Measurements from ENCODE around the gene SLC25A45.

The SLC25A45 gene

GRCh38 chr11:65390099-65390941 is 7.9 kb upstream of the SLC25A45 start:
- TF ChIP-seq REST (IDR thresholded peaks at IDR 0.05; ENCODE audit: insufficient replicate concordance, low read depth) (no peak), POLR2AphosphoS5 (IDR thresholded peaks at IDR 0.05; ENCODE audit: low read depth) (no peak), GABPA (IDR thresholded peaks at IDR 0.05; ENCODE audit: low read depth) (no peak), CTCF (IDR thresholded peaks at IDR 0.05; ENCODE audit: insufficient read depth, low read length) (no peak), SPI1 (IDR thresholded peaks at IDR 0.05; ENCODE audit: borderline replicate concordance, low read depth) (no peak)
- no peak for DNase-seq (ENCODE audit: low read depth in 1 of 2, low spot score in 1 of 2)
- no peak overlapping the region for H3K4me3 ChIP-seq (replicated peaks; ENCODE audit: insufficient read depth, low read length)
- no peak overlapping the region for H3K27ac ChIP-seq (replicated peaks)
- H3K27me3 ChIP-seq (ENCODE audit: insufficient read depth, poor library complexity, severe bottlenecking) = no peaks in the 10 kb centered on the region

- DNase-seq (ENCODE audit: low read depth in 1 of 2, low spot score in 1 of 2) = no peak
- H3K27ac ChIP-seq (replicated peaks) = no peak overlapping the region
- TF ChIP-seq POLR2AphosphoS5 (IDR thresholded peaks at IDR 0.05; ENCODE audit: low read depth) (no peak), REST (IDR thresholded peaks at IDR 0.05; ENCODE audit: insufficient replicate concordance, low read depth) (no peak), CTCF (IDR thresholded peaks at IDR 0.05; ENCODE audit: insufficient read depth, low read length) (no peak), SPI1 (IDR thresholded peaks at IDR 0.05; ENCODE audit: borderline replicate concordance, low read depth) (no peak), GABPA (IDR thresholded peaks at IDR 0.05; ENCODE audit: low read depth) (no peak)
- no peak overlapping the region for H3K4me3 ChIP-seq (replicated peaks; ENCODE audit: insufficient read depth, low read length)
- no peaks in the 10 kb centered on the region for H3K27me3 ChIP-seq (ENCODE audit: insufficient read depth, poor library complexity, severe bottlenecking)
These were observed 7.0 kb upstream of the SLC25A45 start for GRCh38 chr11:65389294-65389980.

- no peak overlapping the region for H3K4me3 ChIP-seq (replicated peaks; ENCODE audit: insufficient read depth, low read length)
- no peak overlapping the region for H3K27ac ChIP-seq (replicated peaks)
These were observed 6.3 kb upstream of the SLC25A45 start for GRCh38 chr11:65388731-65389130.

More at GRCh38 chr11:65388731-65389130, 6.3 kb upstream of the SLC25A45 start:
- no peak for DNase-seq (ENCODE audit: low read depth in 1 of 2, low spot score in 1 of 2)
- TF ChIP-seq CTCF (IDR thresholded peaks at IDR 0.05; ENCODE audit: insufficient read depth, low read length) = no peak
- no peak for TF ChIP-seq POLR2AphosphoS5 (IDR thresholded peaks at IDR 0.05; ENCODE audit: low read depth)
- TF ChIP-seq REST (IDR thresholded peaks at IDR 0.05; ENCODE audit: insufficient replicate concordance, low read depth) = no peak
- TF ChIP-seq SPI1 (IDR thresholded peaks at IDR 0.05; ENCODE audit: borderline replicate concordance, low read depth) = no peak
- TF ChIP-seq GABPA (IDR thresholded peaks at IDR 0.05; ENCODE audit: low read depth) = no peak
- no peaks in the 10 kb centered on the region for H3K27me3 ChIP-seq (ENCODE audit: insufficient read depth, poor library complexity, severe bottlenecking)
